ENCODE measurements around the gene TNRC6C. TPM values are rescaled to one million over a fixed set of nuclear protein-coding genes. Genes with fewer than 3 reads are reported as not detected.

Gene TNRC6C
- total RNA-seq, 1 donor from 2014 or later: 16.0 TPM

Other genes starting within 250 kb of the TNRC6C start
- gene TMC6, start 170.1 kb downstream of the TNRC6C start, total RNA-seq: 250 and 251 TPM in 2 replicates
- 231 and 234 TPM in 2 replicates for gene TMC8, start 172.1 kb downstream of the TNRC6C start, total RNA-seq
- gene C17orf99, start 187.7 kb downstream of the TNRC6C start, total RNA-seq: not detected in 2 replicates
- 123 and 125 TPM in 2 replicates for gene SYNGR2, start 209.9 kb downstream of the TNRC6C start, total RNA-seq
- 66.7 and 69.0 TPM in 2 replicates for gene TK1, start 228.3 kb downstream of the TNRC6C start, total RNA-seq
- 31.0 and 33.4 TPM in 2 replicates for gene AFMID, start 228.7 kb downstream of the TNRC6C start, total RNA-seq